RWPE1 (cell line): Measurements from ENCODE around the gene KIAA1217.

Source experiments
- CTCF ChIA-PET: fragments of 350-600 bp; sonication (Branson Sonifier 250); formaldehyde crosslinking; extraction: SDS; loops from one replicate; lab custom pipeline; 2021; lab: Yijun Ruan, JAX
- POLR2A ChIA-PET: fragments of 400-600 bp; formaldehyde crosslinking; extraction: SDS; loops from one replicate; lab custom pipeline; 2020; ENCODE audit warnings: antibody characterized with exemption; ENCODE audit not compliant: low non-redundant PET; lab: Yijun Ruan, JAX
- DNase-seq: peaks from one replicate; pipeline ENCODE4 v3.0.0; 2012; ENCODE audit warnings: low spot score
- H3K27ac ChIP-seq: fragments of 450-650 bp; 2 replicates; pipeline ENCODE4 v1.5.1; 2017
- CTCF ChIP-seq: fragments of 450-650 bp; conservative IDR thresholded peaks from 2 replicates; pipeline ENCODE4 v1.5.1; 2017; ENCODE audit warnings: low read depth, mild to moderate bottlenecking

KIAA1217 gene

GRCh38 chr10:24394461-24395190 lies 185.7 kb downstream of the KIAA1217 start:
- H3K27ac ChIP-seq: no peak overlapping the region
- DNase-seq: no peak
- CTCF ChIA-PET: interaction anchor here (0.5 to 0.6 kb wide), 3 partner anchors 88 to 558 kb away, joined by 3 read pairs; no protein-coding TSS in a partner anchor
- no peak for TF ChIP-seq CTCF
- POLR2A ChIA-PET: no interaction called here

GRCh38 chr10:24396396-24396795 lies 187.5 kb downstream of the KIAA1217 start:
- TF ChIP-seq CTCF: no peak
- ChIA-PET CTCF (no interaction called here), POLR2A (no interaction called here)
- DNase-seq: no peak
- H3K27ac ChIP-seq: no peak overlapping the region

GRCh38 chr10:24397662-24398061 lies 188.7 kb downstream of the KIAA1217 start:
- H3K27ac ChIP-seq: no peak overlapping the region
- TF ChIP-seq CTCF: no peak
- POLR2A ChIA-PET: no interaction called here
- CTCF ChIA-PET: no interaction called here
- no peak for DNase-seq

- ChIA-PET POLR2A (no interaction called here), CTCF (interaction anchor here (1.0 kb wide), 1 partner anchor 85 kb away, joined by 3 read pairs; no protein-coding TSS in a partner anchor)
- TF ChIP-seq CTCF: no peak
Measured at GRCh38 chr10:24404567-24404966, 195.6 kb downstream of the KIAA1217 start.

GRCh38 chr10:24405635-24406034 lies 196.7 kb downstream of the KIAA1217 start:
- no peak for TF ChIP-seq CTCF
- ChIA-PET POLR2A (no interaction called here), CTCF (no interaction called here)
- H3K27ac ChIP-seq: no peak overlapping the region
- DNase-seq: no peak

More at GRCh38 chr10:24404567-24404966, 195.6 kb downstream of the KIAA1217 start:
- no peak overlapping the region for H3K27ac ChIP-seq
- no peak for DNase-seq

GRCh38 chr10:24406809-24407483 lies 198.0 kb downstream of the KIAA1217 start:
- no peak overlapping the region for H3K27ac ChIP-seq
- no peak for TF ChIP-seq CTCF
- CTCF ChIA-PET: no interaction called here
- no peak for DNase-seq
- POLR2A ChIA-PET: no interaction called here
